Testis (tissue), 2 donors: ENCODE data around the gene CBLB.

Experiments
- POLR2A ChIP-seq: fragments of 450-650 bp; IDR thresholded peaks from one replicate; pipeline ENCODE4 v1.6.1; 2017; ENCODE audit warnings: antibody characterized with exemption, mild to moderate bottlenecking, moderate library complexity
- TF ChIP-seq, protein P1 (sequence below), 3 experiments: fragments of 450-650 bp in 2 of 3; fragments of 200-600 bp in 1 of 3; sonication (generic) in 1 of 3; IDR thresholded peaks; one replicate each; pipeline ENCODE4 v1.5.1; 2016 to 2019; ENCODE audit warnings: antibody characterized with exemption in 3 of 3, mild to moderate bottlenecking in 2 of 3, moderate library complexity in 1 of 3

DNA sequence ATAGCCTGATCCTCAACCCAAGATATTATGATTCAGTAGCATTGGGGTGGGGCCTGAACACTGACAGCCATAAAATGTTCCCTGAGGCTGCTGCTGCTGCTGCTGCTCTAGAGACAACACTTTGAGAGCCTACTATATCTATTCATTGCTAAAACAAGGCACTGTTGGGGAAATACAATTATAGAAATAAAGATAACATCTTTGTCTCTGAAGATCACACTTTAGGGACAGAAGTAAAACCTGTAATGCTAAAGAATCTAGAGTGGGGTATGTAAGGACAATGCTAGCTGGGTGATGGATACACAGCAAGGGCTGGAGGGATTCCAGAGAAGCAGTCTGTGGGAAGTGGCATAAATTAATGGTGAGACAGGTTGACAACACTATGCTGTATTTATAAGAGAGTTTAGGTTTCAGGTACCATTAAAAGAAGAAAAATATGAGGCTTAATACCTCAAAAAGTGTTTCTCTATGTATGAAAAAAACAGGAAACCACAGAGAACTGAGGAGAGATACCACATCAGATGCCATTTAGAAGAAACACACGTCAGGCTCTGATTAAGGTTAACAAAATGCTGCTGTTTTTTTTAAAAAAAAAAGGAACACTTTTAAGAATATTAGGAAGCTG lies 115.9 kb downstream of the CBLB start:
- TF ChIP-seq, protein P1, sequence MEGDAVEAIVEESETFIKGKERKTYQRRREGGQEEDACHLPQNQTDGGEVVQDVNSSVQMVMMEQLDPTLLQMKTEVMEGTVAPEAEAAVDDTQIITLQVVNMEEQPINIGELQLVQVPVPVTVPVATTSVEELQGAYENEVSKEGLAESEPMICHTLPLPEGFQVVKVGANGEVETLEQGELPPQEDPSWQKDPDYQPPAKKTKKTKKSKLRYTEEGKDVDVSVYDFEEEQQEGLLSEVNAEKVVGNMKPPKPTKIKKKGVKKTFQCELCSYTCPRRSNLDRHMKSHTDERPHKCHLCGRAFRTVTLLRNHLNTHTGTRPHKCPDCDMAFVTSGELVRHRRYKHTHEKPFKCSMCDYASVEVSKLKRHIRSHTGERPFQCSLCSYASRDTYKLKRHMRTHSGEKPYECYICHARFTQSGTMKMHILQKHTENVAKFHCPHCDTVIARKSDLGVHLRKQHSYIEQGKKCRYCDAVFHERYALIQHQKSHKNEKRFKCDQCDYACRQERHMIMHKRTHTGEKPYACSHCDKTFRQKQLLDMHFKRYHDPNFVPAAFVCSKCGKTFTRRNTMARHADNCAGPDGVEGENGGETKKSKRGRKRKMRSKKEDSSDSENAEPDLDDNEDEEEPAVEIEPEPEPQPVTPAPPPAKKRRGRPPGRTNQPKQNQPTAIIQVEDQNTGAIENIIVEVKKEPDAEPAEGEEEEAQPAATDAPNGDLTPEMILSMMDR (IDR thresholded peaks at IDR 0.05): no peak
- no peak for TF ChIP-seq POLR2A
